Kidney (tissue), 14 donors: Measurements from ENCODE around the gene SULT4A1. TPM values are rescaled to one million over a fixed set of nuclear protein-coding genes. Genes with fewer than 3 reads are reported as not detected.

ENCODE experiments used
- DNase-seq, 5 donors: peaks; one replicate each; pipeline ENCODE4 v3.0.0-alpha.2; 2013 to 2020
- FAIRE-seq: peaks from 2 replicates; lab custom pipeline; 2012; peaks lifted over from hg19 to GRCh38; lab: Jason Lieb, UNC
- H3K27ac ChIP-seq, 2 donors: one replicate each; pipeline ENCODE4 v1.7.0; 2013; ENCODE audit warnings: low read depth in 2 of 2, low read length in 2 of 2, inconsistent platforms in 1 of 2
- H3K27me3 ChIP-seq: one replicate; pipeline ENCODE4 v1.7.1; 2013; ENCODE audit warnings: low read length, inconsistent platforms; ENCODE audit not compliant: control insufficient read depth, insufficient read depth
- H3K36me3 ChIP-seq, 3 donors: one replicate each; pipeline versions ENCODE4 v1.7.0 to v1.7.1; 2013; ENCODE audit warnings: low read length in 3 of 3, control low read depth in 1 of 3, inconsistent platforms in 1 of 3; ENCODE audit not compliant: insufficient read depth in 3 of 3, control insufficient read depth in 2 of 3
- H3K4me1 ChIP-seq, 3 donors: one replicate each; pipeline versions ENCODE4 v1.7.0 to v1.7.1; 2013; ENCODE audit warnings: low read length in 3 of 3, inconsistent platforms in 1 of 3, low read depth in 1 of 3; ENCODE audit not compliant: control insufficient read depth in 2 of 3, insufficient read depth in 2 of 3
- H3K4me3 ChIP-seq, 3 donors: one replicate each; pipeline versions ENCODE4 v1.7.0 to v1.8.1; 2013; ENCODE audit warnings: low read length in 3 of 3, control low read depth in 1 of 3, inconsistent platforms in 1 of 3
- H3K9ac ChIP-seq, 3 donors: one replicate each; pipeline versions ENCODE4 v1.7.0 to v1.7.1; 2013; ENCODE audit warnings: low read length in 3 of 3, control low read depth in 1 of 3, inconsistent platforms in 1 of 3
- H3K9me3 ChIP-seq, 3 donors: one replicate each; pipeline versions ENCODE4 v1.7.0 to v1.7.1; 2013; ENCODE audit warnings: low read length in 3 of 3, control low read depth in 1 of 3, inconsistent platforms in 1 of 3; ENCODE audit not compliant: control insufficient read depth in 2 of 3, insufficient read depth in 1 of 3
- CTCF ChIP-seq: IDR thresholded peaks from 3 replicates; pipeline ENCODE4 v1.5.1; 2012; ENCODE audit warnings: mild to moderate bottlenecking, moderate library complexity, borderline replicate concordance; ENCODE audit not compliant: insufficient read depth; ENCODE audit errors: extremely low read depth
- intact Hi-C: fragments of 100-400 bp; cut with DNase I; formaldehyde crosslinking; loops from one replicate; pipeline ENCODE4 v1.11.1; 2022
- polyA plus RNA-seq: library from polyadenylated mRNA; stranded (reverse); fragments of 350-450 nt; fragmentation: Illumina TruSeq; extraction: RNeasy Lipid Tissue Mini Kit (QIAGEN cat#74804); gene quantifications from one replicate; pipeline ENCODE4 v1.2.3, GENCODE V29; 2014; ENCODE audit warnings: low read depth, low replicate concordance; ENCODE audit not compliant: insufficient read depth
- total RNA-seq: library from RNA; stranded (reverse); fragmentation: NEBNext Ultra II Directional; extraction: Animal tissue kit (Norgen Biotek cat#: 25700); gene quantifications from one replicate; pipeline ENCODE4 v1.2.1, GENCODE V29; 2021
- donor health status: control.
- donor health status: control.
- donor health status: control.
- donor health status: control.
- donor health status: control.
- donor health status: DM: yes; HTN: yes; CAD: no.
- donor health status: Normal renal cell carcinoma (clear cell type).

SULT4A1 gene
- total and polyA plus RNA-seq, 2 donors from 2014 or later: 0.52 to 0.57 TPM

DNA sequence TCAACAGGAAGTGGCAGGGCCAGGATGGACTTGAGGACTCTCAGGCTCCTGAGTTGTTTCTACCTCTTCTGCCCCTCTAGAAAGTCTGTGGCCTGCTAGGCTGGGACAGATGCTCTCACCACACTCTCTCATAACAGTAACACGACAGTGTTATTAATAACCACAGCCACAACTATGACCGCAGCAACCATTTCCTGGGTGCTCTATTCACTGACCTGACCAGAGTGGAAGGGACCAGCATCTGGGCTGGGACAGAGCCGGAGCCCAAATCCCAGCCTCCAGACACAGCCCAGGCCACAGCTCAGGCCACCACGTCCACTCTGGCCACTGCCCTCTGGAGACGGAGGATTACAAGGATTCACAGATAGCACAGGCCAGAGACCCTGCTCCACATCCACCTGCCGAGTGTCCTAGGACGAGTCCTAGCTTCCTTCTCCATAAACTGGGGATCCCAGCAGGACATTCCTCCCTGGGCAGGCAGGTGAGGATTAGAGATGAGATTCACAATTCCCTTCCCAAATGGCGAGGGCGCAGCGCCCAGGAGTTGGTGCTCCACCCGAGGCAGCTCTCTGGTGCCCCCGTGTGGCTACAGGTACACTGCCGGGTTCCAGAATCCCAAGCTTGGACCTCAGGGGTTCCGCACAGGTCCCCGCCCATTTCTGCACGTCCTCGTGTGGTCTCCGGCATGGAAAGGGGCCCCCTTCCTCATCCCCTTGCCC is 22.4 kb upstream of the SULT4A1 start:
- Histone ChIP-seq H3K9ac (no peak overlapping the region), H3K27me3 (peaks cover 3% of the 10 kb centered on the region), H3K36me3 (no peaks in the 10 kb centered on the region), H3K4me1 (no peaks in the 10 kb centered on the region), H3K27ac (no peak overlapping the region), H3K4me3 (no peak overlapping the region), H3K9me3 (no peaks in the 10 kb centered on the region)
- intact Hi-C loops: no loop called here
- peak; percentile 55 for TF ChIP-seq CTCF
- FAIRE-seq (no peak), DNase-seq (peak in 4 of 5 donors; percentile 50 to 84 (median 55))

DNA sequence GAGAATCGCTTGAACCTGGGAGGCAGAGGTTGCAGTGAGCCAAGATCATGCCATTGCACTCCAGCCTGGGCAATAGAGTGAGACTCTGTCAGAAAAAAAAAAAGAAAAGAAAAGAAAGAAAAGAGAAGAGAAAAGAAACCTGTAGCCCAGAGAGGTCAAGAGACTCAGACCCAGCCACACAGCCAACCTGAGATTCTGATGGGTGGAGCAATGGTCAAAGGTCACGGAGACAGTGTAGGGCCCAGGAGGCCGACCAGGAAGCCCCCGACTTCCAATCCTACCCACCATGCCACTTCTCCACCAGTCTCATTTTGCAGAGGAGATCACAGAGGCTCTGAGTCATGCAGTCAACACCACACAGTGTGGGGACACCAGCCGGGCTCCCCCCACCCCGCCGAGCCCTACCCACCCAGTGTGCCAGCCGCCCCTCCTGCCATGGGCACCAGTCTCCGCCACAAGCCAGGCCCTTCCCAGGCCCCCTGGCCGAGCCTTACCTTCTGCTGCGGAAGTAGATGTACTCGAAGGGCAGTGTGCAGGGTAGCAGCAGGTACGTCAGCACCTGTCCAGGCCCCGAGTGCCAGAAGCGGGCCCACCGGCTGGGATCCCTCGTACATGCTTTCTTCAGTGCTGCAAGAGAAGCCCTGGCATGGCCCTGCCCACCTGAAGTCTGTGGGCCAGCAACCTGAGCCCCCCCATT is 21.6 kb upstream of the SULT4A1 start:
- Histone ChIP-seq H3K4me1 (no peaks in the 10 kb centered on the region), H3K9ac (no peak overlapping the region), H3K9me3 (no peaks in the 10 kb centered on the region), H3K27me3 (no peaks in the 10 kb centered on the region), H3K27ac (no peak overlapping the region), H3K4me3 (no peak overlapping the region), H3K36me3 (no peaks in the 10 kb centered on the region)
- TF ChIP-seq CTCF: no peak
- DNase-seq (peak in 2 of 5 donors; percentile 28 to 60), FAIRE-seq (no peak)
- intact Hi-C loops: no loop called here

GRCh38 chr22:43883012-43883661 is 20.8 kb upstream of the SULT4A1 start:
- Histone ChIP-seq H3K9me3 (no peaks in the 10 kb centered on the region), H3K27ac (no peak overlapping the region), H3K9ac (no peak overlapping the region), H3K27me3 (no peaks in the 10 kb centered on the region), H3K36me3 (no peaks in the 10 kb centered on the region), H3K4me1 (no peaks in the 10 kb centered on the region), H3K4me3 (no peak overlapping the region)
- peak; percentile 53 to 86 (median 74) for DNase-seq
- no peak for FAIRE-seq
- intact Hi-C loops: no loop called here
- peak; percentile 41 for TF ChIP-seq CTCF
